Astrocyte of the hippocampus (primary cell): Measurements from ENCODE around the gene KCNQ2.
"Not testable (repeated sequence)": the region's sequence is repeated elsewhere in the genome, so short reads cannot be mapped to it uniquely, and the experiment has no call there.

ENCODE experiments used
- DNase-seq: peaks from one replicate; pipeline ENCODE4 v3.0.0; 2011; ENCODE audit warnings: low read depth, low spot score

KCNQ2 gene

DNA sequence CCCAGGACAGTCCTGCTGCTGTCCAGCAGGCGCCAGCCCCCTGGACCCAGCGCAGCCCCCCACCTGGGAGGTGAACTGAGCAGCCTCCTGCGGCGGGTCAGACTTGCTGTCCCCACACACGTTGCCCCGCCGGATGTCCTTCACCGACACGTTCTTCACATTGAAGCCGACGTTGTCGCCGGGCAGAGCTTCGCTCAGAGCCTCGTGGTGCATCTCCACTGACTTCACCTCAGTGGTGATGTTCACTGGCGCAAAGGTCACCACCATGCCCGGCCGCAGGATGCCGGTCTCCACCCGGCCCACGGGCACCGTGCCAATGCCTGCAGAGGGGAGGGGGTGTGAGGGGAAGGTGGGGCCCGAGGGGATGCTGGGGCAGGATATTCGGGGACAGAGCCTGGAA lies 18.0 kb upstream of the KCNQ2 start:
- no peak for DNase-seq

DNA sequence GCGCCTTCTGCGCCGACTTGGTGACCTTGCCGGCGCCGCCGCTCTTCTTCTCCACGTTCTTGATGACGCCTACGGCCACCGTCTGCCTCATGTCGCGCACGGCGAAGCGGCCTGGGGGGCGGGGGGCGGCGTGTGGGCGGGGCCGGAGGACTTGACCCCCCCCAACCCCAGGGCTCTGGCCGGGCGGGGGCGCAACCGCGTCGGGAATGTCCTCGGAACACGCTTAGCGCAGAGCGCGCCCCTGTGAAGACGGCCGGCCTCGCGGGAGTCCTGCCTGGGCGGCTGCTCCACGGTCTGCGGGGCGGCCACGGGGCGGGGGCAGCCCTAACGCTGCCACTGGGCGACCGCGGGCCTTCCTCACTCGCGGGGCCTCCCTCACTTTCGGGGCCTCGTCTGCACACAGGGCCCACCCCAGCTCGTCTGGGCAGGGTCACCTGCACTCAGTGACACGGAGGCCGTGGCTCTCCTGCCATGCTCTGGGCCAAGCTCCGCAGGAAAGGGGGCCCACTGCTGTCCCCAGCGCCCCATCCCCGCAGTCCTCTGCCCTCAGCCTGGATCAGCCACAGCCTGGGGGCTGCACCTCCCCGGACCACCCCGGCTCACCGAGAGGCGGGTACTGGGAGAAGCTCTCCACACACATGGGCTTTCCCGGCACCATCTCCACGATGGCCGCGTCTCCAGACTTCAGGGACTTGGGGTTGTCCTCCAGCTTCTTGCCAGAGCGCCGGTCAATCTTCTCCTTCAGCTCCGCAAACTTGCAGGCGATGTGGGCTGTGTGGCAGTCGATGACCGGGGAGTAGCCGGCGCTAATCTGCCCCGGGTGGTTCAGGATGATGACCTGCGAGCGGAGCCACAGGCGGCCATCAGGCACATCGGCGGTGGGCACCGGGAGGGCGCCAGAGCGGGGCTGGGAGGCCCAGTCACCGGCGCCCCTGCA lies 16.1 kb upstream of the KCNQ2 start:
- DNase-seq, result no peak

DNA sequence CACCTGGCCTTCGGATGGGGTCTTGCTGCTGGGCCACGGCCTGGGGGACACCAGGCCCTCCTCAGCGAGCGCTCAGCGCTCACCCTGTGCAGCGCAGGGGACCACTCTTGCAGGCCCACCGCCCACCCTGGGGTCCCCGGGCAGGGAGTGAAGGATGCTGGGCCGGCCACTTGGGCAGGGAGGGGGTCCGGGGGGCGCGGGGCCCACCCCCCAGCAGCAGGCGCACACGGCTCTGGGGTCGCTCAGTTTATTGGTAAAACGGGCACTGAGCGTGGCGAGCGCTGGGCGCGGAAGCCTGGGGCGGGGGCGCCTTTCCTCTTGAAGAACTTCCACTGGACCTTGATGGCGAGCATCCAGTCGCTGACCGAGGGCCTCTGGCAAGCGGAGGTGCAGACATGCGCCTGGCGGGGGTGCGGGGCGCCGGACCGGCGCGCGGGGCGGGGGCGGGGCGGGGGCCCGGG lies 15.4 kb upstream of the KCNQ2 start:
- no peak for DNase-seq

DNA sequence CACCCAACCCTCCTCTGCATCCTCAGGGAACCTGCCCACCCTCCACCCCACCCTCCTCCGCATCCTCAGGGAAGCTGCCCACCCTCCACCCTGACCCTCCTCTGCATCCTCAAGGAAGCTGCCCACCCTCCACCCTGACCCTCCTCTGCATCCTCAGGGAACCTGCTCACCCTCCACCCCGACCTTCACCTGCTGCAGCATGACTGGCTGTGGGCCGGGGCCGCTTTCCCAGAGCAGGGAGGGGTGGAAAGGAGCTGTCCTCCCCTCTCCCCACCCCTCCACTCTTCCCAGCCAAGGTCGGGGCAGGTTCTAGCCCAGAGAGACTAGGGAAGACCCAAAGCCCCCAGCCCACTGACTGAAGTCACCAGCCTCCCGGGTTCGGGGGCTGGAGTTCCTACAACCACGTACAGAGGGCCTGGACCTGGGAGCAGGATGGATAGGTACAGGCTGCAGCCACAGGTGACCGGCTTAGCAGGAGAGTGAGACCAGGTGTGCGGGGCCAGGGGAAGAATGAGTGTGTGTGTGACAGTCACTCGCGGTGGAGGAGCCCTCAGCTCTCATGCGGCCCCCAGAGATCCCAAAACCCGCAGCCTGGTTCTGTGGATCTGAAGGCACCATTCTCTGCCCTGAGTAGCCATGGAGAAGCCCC lies 14.8 kb upstream of the KCNQ2 start:
- no peak for DNase-seq

DNA sequence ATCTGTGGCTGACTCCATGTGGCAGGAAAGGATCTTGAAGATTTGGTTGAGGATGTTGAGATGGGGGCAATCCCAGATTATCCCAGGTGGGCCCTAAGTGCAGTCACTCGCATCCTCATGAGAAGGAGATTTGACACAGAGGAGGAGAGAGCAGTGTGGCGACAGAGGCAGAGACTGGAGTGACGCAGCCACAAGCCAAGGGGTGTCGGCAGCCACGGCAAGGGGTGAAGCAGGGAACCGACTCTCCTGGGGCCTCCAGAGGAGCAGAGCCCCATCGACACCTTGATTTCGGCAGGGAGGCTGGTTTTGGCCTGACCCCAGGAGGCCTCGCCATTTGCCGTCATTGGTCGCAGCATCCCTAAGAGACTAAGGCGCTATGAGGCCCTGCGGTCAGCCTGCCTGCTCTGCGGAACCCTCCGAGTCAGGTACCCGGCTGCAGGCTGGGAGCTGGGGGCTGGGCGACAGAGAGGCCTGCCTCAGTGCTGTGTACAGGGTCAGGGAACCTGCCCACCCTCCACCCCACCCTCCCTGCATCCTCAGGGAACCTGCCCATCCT lies 13.9 kb upstream of the KCNQ2 start:
- no peak for DNase-seq

DNA sequence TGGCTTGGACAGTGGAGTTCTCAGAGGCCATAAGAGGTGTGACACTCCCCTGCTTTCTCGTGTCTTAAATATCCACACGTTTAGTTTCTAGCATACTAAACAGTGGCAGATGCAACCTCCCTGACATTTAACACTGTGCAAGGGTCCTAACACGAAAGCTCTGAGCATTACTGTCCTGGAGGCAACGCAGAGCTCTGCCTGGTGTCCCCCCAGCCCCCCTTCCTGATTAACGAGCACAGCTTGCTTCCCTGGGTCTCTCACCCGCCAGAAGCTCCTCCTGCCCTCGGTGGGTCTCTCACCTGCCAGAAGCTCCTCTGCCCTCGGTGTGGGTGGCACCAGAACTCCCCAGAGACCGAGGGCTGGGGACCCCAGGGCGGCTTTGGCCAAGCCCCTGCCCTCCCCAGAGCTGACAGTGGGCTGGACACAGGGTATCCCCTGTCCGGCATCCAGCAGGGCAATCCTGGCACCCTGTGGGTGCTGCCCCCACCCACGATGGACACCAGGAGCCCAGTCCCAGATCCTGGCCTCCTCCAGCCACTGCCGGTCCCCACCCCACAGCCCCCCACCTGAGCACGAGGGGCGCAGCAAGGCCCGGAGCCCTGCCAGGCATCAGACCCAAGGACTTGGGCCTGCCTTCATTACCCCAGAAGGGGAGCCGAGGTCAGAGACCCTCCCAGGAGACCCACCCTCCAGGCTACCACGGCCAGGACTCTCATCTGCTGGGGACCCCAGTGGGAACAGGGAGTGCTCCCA lies 12.4 kb upstream of the KCNQ2 start:
- DNase-seq, result no peak

DNA sequence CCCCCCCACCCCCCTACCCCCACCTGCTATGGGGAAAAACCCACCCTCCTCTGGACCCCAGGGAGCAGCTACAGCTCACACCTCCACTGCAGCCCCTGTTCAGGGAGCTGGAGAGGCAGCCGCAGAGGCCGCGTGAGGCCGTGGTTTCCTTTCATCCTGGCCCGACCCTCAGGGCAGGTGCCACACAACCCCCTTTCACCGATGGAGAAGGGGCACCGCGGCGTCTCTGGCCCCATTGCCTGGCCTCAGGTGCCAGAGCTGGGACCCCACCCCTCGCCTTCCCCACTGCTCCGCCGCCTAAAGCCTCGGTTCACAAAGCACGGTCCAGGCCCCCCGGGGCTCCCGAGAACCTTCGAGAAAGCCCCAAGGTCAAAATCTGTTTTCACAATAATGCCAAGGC lies 11.8 kb upstream of the KCNQ2 start:
- DNase-seq, result no peak

DNA sequence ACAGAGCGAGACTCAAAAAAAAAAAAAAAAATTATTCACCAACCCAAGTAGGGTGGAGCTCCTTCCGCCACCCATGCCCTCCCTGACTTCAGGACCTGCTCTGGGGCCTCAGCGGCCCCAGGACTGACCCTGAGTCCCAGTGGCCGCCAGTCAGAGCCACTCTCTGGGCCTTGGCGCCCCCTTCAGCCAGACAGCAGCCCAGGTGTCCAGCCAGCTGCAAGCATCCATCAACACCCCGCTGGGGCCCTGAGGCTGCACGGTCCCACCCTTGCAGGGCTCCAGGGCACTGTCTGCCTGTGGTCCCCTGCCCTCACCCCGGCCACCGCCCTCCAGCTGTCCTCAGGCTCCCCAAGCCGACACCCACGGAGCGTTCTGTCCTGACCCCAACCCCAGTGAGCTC lies 11.4 kb upstream of the KCNQ2 start:
- DNase-seq, result no peak

DNA sequence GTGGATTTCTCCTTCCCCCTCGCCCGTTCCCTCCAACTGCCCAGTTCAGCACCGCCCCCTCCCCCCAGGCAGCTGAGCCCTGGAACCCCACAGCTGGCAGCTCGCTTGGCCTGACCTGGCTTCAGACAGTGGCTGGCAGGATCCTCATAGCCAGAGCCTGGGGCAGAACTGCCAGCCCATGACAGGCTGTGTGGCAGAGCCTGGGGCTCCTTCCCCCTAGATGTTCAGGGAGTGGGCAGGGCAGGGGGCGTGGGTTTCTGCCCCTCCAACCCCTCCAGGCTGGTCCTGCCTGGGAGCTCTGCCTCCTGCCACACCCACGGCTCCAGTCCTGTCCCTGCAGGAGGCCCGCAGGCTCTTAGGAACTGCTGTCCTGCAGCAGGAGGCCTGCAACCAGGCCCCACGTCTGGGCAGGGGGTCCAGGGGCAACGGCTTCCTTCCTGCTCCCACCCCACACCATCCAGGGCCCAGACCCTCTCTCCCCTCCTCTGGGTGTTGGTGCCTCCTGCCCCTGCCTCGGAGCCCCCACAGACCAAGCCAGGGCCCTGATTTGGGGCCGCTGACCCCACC lies 9.6 kb upstream of the KCNQ2 start:
- no peak for DNase-seq

DNA sequence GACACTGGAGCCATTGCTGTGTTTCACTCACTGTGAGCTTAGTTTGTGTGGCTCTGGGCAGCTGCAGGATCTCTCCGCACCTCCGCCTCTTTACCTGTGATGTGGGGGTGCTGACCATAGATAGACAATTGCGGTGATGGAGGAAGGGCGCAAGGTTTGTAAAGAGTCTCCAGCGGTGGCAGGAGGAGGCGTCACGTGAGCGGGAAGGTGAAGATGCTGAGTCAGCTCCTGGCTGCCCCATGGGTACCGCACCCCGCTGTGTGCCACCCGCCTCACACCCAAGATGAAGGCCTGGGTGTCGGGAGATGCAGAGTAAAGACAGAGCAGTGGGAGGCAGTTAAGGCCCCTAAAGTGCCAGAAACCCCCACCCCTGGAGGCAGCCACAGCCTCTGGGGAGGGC lies 9.0 kb upstream of the KCNQ2 start:
- no peak for DNase-seq

DNA sequence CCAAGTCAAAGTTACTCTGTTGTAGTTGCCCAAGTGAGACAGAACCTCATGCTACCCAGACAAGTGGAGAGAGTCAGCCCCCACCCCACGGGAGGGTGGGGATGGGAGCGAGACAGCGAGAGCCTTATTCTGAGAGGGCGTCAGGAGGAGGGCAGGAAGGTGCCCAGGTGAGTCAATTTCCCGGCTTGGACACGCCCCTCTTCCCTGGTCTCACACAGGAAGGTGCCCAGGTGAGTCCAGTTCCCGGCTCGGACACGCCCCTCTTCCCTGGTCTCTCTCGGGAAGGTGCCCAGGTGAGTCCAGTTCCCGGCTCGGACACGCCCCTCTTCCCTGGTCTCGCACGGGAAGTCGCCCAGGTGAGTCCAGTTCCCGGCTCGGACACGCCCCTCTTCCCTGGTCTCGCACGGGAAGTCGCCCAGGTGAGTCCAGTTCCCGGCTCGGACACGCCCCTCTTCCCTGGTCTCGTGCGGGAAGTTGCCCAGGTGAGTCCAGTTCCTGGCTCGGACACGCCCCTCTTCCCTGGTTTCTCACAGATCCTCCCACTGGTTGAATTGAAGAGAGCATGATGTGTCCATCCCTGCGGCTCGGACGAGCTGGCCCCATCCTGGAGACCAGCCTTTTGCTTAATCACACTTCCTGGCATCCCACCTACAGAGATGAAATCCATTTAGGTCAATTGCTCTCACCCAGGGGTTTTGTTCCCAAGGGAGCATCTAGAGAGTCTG lies 7.4 kb upstream of the KCNQ2 start:
- not testable (repeated sequence) for DNase-seq

DNA sequence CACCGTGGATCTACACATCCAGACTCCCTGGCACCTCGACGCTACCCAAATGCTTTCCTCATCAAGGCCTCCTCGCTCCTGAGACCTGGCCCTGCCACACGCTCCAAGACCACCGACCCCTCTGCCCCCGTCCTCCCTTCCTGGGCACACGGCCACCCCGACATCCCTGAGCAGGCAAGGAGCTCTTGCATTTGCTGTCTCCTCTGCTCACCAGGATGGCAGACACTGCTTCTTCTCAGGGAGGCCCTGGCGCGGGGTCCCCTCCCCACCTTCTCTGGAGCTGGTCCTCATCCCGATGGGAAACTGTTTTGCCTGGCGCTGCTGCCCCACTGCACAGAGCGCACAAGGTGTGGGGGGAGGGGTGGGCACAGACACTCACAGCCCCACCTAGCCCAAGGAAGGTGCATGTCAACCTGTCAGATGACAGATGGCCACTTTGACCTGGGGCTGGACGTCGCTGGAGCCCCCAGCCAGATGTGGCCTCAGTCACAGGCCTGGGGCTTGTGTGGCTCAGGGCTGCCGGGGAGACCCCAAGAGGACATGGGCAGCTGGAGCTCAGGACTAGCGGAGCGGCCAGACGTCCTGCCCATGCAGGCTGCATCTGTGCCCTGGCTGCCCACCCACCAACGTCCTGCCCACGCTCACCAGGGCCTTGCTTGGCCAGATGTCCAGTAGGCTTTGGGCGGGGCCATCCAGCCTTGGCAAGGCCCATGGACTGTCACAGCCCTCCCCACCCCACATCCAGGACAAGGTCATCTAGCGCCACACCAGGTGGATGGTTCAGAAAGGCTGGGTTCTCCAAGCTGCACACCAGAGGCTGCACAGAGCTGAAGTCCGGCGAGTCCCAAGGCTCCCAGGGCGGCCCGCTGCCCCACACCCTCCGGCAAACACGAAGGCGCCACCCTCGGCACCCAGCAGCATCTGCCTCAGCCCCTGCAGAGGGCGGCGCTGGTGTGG lies 6.2 kb upstream of the KCNQ2 start:
- DNase-seq, result no peak

DNA sequence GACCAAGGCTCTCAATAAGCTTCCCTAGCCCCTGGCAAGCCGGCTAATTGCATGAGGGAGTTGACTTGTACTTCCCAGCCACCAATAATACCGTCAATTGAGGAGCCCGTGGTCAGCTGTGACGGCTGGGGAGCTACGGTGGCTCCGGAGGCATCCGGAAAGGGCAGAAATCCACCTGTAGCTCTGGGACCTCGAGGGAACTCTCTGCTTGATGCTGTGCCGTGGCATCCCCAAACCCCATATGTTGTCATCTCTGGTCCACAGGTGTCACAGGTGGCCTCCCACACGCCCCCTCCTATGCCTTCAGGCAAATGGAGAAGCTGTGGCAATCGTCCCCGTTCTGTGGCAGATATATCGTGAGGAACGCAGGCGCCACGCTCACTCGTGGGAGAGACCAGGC lies 5.5 kb upstream of the KCNQ2 start:
- DNase-seq, result no peak

DNA sequence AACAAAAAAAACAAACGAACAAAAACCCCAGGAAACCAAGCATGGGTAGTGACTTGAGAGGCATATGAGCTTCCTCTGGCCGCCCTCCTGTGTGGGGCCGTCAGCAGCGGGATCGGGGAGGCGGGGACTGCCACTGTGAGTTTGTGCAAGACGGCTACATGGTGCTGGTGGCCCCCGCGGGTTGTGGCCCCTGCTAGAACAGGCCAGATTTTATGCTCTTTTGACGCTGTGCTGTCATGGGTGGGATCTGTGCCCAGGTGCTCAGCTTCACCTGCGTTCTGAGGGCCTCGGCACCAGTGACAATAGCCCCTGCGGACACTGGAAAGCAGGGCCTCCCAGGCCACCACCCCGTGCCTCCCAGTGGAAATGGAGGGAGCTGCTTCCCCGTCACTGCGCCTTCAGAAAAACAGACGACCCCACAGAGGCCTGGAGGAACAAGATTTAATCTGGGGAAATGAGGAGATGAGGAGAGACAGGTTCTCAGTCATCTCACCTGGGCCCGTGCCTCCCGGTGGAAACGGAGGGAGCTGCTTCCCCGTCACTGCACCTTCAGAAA lies 4.7 kb upstream of the KCNQ2 start:
- no peak for DNase-seq

DNA sequence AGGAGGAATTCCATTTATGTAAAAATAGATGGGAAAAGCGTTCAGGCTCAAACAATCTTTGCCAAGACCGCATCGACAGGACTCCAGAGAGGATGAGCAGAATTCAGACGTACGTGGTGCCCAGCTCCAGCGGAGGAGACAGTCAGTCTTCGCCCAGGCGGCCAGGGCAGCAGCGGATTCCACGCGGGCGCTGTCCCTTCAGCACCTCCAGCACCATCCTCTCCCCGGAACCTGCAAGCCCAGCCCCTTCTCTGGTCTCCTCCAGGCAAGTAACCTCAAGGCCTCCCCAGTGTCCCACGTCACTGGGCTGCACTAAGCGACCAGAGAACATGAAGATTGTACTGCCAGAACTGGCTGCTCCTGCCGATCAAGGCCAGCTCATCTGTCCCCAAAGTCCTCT lies 2.8 kb upstream of the KCNQ2 start:
- peak; percentile 55 for DNase-seq

DNA sequence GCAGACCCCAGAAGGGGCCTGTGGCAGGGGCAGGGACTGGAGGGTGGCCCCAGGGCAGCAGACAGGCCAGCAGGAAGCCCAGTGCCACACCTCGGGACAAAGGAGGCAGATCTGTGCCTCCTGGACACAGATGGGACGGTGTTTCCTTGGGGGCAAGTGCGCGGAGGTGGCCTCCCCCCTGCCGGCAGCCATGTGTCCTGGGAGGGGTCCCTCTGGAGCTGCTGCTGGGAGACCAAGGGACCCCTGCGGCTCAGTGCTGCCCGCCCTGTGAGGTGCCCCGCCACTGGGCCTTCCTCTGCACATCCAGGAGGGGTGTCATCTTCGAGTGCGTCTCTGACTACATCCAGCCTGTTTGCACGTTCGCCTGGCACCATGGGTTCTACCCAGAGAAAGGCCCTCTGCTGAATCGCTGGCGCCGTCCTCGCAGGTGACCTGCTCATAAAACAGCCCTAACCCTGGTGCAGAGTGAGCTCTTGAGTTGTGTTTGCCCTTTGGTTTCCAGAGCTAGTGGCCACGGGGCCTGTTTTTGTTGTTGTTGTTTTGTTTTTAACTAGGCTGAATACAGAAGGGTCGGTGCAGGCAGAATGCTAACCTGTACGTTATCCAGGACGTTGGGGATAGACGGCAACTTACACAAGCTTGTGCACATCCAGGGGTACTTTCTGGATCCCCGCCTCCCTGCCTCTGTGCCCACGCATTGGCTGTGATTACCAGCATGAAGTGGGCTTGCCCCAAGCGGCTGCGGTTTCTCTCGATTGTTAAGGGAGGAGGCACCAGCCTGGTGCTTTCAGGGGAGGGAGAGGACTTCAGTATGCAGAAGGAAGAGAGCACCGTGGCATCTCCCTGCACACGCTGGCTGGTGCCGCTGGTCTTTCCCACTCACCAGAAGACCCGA lies 1.3 kb upstream of the KCNQ2 start:
- no peak for DNase-seq

DNA sequence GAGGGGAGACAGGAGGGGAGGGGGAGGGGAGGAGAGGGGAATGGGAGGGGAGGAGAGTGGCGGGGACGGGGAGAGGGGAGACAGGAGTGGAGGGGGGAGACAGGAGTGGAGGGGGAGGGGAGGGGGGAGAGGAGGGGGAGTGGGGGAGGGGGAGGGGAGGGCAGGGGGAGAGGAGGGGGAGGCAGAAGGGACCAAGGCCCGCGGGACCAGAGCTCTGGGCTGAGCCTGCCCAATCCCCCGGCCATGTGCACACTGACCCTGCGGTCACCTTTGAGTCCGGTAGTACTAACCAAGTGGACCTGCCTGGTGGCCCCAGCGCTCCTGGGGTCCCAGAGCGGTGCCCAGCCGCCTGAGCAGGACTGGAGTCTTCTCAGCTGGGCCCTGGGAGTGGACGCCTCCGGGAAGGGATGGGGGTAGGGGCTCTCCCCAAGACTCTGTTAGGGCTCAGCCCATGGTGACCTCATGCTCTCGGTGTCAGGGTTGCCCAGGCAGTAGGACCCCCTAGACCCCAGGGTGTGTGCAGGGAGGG lies 471 bp upstream of the KCNQ2 start:
- DNase-seq, result no peak

DNA sequence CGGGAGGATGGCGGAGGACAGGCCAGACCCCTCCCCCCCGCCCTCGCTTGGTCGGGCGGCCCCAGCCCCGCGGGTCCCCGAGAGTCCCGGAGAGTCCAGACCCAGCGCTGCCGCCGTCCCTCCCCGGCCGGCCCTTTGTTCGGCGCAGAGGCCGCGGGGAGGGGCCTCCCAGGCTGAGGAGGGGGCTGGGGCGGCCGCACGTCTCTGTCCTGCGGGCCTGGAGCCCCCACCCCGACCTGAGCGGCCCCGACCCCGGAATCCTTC lies 806 bp downstream of the KCNQ2 start:
- DNase-seq, result no peak
